IMR-90 (cell line): ENCODE measurements around the gene TSPAN17. TPM values are rescaled to one million over a fixed set of nuclear protein-coding genes. Genes with fewer than 3 reads are reported as not detected.

Experiments
- ATAC-seq: fragments of 200-7000 bp; cut with Tn5 transposase; 2 replicates; pipeline ENCODE4 v1.9.1; 2020; ENCODE audit warnings: low read depth, mild to moderate bottlenecking, moderate library complexity
- BruUV-seq: library from RNA; stranded (reverse); fragments of 400-500 nt; replicated peaks from 2 replicates; lab custom pipeline; 2021; lab: Mats Ljungman, UMichigan
- CTCF ChIA-PET: fragments of 300-600 bp; formaldehyde crosslinking; extraction: SDS; loops from one replicate; lab custom pipeline; 2021; ENCODE audit warnings: antibody characterized with exemption; lab: Yijun Ruan, JAX
- POLR2A ChIA-PET: fragments of 300-600 bp; sonication (Branson Sonifier 250); formaldehyde crosslinking; loops from one replicate; lab custom pipeline; 2022; ENCODE audit warnings: antibody characterized with exemption; ENCODE audit not compliant: unreplicated experiment; lab: Charles Lee
- DNase-seq: peaks from one replicate; pipeline ENCODE4 v3.0.0; 2013
- H2AFZ ChIP-seq: replicated peaks from 2 replicates; pipeline ENCODE3; 2013; ENCODE audit warnings: low read length, mild to moderate bottlenecking; ENCODE audit not compliant: poor library complexity
- H2AK5ac ChIP-seq: 2 replicates; pipeline ENCODE4 v1.6.1; 2013; ENCODE audit warnings: low read depth, low read length, inconsistent platforms
- H2AK9ac ChIP-seq: replicated peaks from 2 replicates; pipeline ENCODE3; 2013; ENCODE audit warnings: mild to moderate bottlenecking, low read depth, low read length, moderate library complexity; ENCODE audit not compliant: poor library complexity
- H2BK120ac ChIP-seq: 2 replicates; pipeline ENCODE4 v1.6.1; 2013; ENCODE audit warnings: low read depth, low read length, inconsistent platforms
- H2BK15ac ChIP-seq: 3 replicates; pipeline ENCODE4 v1.6.1; 2013; ENCODE audit warnings: low read depth, low read length, inconsistent platforms
- H2BK20ac ChIP-seq: 2 replicates; pipeline ENCODE4 v1.6.1; 2013; ENCODE audit warnings: low read depth, mild to moderate bottlenecking, inconsistent platforms, low read length, moderate library complexity
- H2BK5ac ChIP-seq: 2 replicates; pipeline ENCODE4 v1.6.1; 2013; ENCODE audit warnings: mild to moderate bottlenecking, low read depth, low read length, inconsistent platforms; ENCODE audit not compliant: poor library complexity, severe bottlenecking
- H3K14ac ChIP-seq: replicated peaks from 2 replicates; pipeline ENCODE4 v1.6.1; 2013; ENCODE audit warnings: low read depth, low read length, inconsistent platforms
- H3K18ac ChIP-seq: 2 replicates; pipeline ENCODE4 v1.6.1; 2013; ENCODE audit warnings: low read depth, low read length, control low read depth
- H3K23ac ChIP-seq: 2 replicates; pipeline ENCODE4 v1.6.1; 2013; ENCODE audit warnings: low read depth, low read length, inconsistent platforms
- H3K27ac ChIP-seq: 2 replicates; pipeline ENCODE4 v1.5.1; 2013; ENCODE audit warnings: mild to moderate bottlenecking, control low read depth, low read length; ENCODE audit not compliant: insufficient read depth
- H3K27me3 ChIP-seq: 2 replicates; pipeline ENCODE4 v1.6.1; 2013; ENCODE audit warnings: low read length; ENCODE audit not compliant: control insufficient read depth, insufficient read depth
- H3K36me3 ChIP-seq: 2 replicates; pipeline ENCODE4 v1.6.1; 2013; ENCODE audit warnings: low read length, mixed read lengths; ENCODE audit not compliant: control insufficient read depth, insufficient read depth
- H3K4ac ChIP-seq: 2 replicates; pipeline ENCODE4 v1.6.1; 2013; ENCODE audit warnings: low read depth, low read length, inconsistent platforms
- H3K4me1 ChIP-seq: 2 replicates; pipeline ENCODE4 v1.6.1; 2013; ENCODE audit warnings: low read length, mixed read lengths; ENCODE audit not compliant: control insufficient read depth, insufficient read depth
- H3K4me2 ChIP-seq: 2 replicates; pipeline ENCODE4 v1.6.1; 2013; ENCODE audit warnings: low read depth, mild to moderate bottlenecking, control low read depth, low read length, moderate library complexity
- H3K4me3 ChIP-seq: 2 replicates; pipeline ENCODE4 v1.5.1; 2013; ENCODE audit warnings: low read depth, mild to moderate bottlenecking, control low read depth, low read length, moderate library complexity; ENCODE audit not compliant: insufficient read depth
- H3K56ac ChIP-seq: 2 replicates; pipeline ENCODE4 v1.6.1; 2013; ENCODE audit warnings: low read length, inconsistent platforms; ENCODE audit not compliant: insufficient read depth; ENCODE audit errors: extremely low read depth
- H3K79me1 ChIP-seq, 2 experiments: 2 replicates each; pipeline ENCODE4 v1.6.1; 2013; ENCODE audit warnings: low read length in 2 of 2, inconsistent platforms in 1 of 2, low read depth in 1 of 2
- H3K9ac ChIP-seq: 2 replicates; pipeline ENCODE4 v1.6.1; 2013; ENCODE audit warnings: low read depth, low read length, control low read depth
- H3K9me1 ChIP-seq: 2 replicates; pipeline ENCODE4 v1.6.1; 2013; ENCODE audit warnings: low read length, inconsistent platforms; ENCODE audit not compliant: insufficient read depth
- H3K9me3 ChIP-seq: 2 replicates; pipeline ENCODE4 v1.6.1; 2013; ENCODE audit warnings: low read length; ENCODE audit not compliant: control insufficient read depth, insufficient read depth
- H4K20me1 ChIP-seq: 2 replicates; pipeline ENCODE4 v1.6.1; 2013; ENCODE audit warnings: low read length, inconsistent platforms; ENCODE audit not compliant: insufficient read depth
- H4K5ac ChIP-seq: 2 replicates; pipeline ENCODE4 v1.6.1; 2013; ENCODE audit warnings: mild to moderate bottlenecking, low read depth, low read length, control low read depth
- H4K8ac ChIP-seq, 2 experiments: 2 replicates each; pipeline ENCODE4 v1.6.1; 2013; ENCODE audit warnings: low read depth in 2 of 2, low read length in 2 of 2, control low read depth in 1 of 2, inconsistent platforms in 1 of 2
- H4K91ac ChIP-seq: 2 replicates; pipeline ENCODE4 v1.6.1; 2013; ENCODE audit warnings: low read depth, low read length, inconsistent platforms; ENCODE audit not compliant: insufficient read depth
- BHLHE40 ChIP-seq: fragments of 150-350 bp; IDR thresholded peaks from 2 replicates; pipeline ENCODE4 v1.6.1; 2016; ENCODE audit warnings: mild to moderate bottlenecking, low read depth, low read length
- CEBPB ChIP-seq: IDR thresholded peaks from 2 replicates; pipeline ENCODE4 v1.6.1; 2012; ENCODE audit warnings: low read depth, low read length, improper control_type of control experiment
- CHD1 ChIP-seq: IDR thresholded peaks from 2 replicates; pipeline ENCODE4 v1.6.1; 2012; ENCODE audit warnings: low read depth, low read length, improper control_type of control experiment
- MAZ ChIP-seq: IDR thresholded peaks from 2 replicates; pipeline ENCODE4 v1.6.1; 2012; ENCODE audit warnings: low read depth, mild to moderate bottlenecking, low read length, improper control_type of control experiment, moderate library complexity, borderline replicate concordance
- MXI1 ChIP-seq: IDR thresholded peaks from 2 replicates; pipeline ENCODE4 v1.6.1; 2012; ENCODE audit warnings: low read depth, mild to moderate bottlenecking, low read length, moderate library complexity, borderline replicate concordance
- NFE2L2 ChIP-seq: fragments of 150-350 bp; IDR thresholded peaks from 2 replicates; pipeline ENCODE4 v1.6.1; 2016; ENCODE audit warnings: low read depth, mild to moderate bottlenecking, low read length
- POLR2A ChIP-seq: IDR thresholded peaks from 2 replicates; pipeline ENCODE4 v1.6.1; 2012; ENCODE audit warnings: mild to moderate bottlenecking, low read depth, low read length
- RAD21 ChIP-seq: IDR thresholded peaks from 2 replicates; pipeline ENCODE4 v1.6.1; 2012; ENCODE audit warnings: low read length, improper control_type of control experiment
- RCOR1 ChIP-seq: IDR thresholded peaks from 2 replicates; pipeline ENCODE4 v1.6.1; 2012; ENCODE audit warnings: mild to moderate bottlenecking, low read length, improper control_type of control experiment; ENCODE audit not compliant: insufficient replicate concordance
- RFX5 ChIP-seq: IDR thresholded peaks from 2 replicates; pipeline ENCODE4 v1.8.0; 2012; ENCODE audit warnings: low read depth, mild to moderate bottlenecking, low read length, moderate library complexity
- SMC3 ChIP-seq: fragments of 150-350 bp; IDR thresholded peaks from 2 replicates; pipeline ENCODE4 v1.6.1; 2016; ENCODE audit warnings: low read depth, mild to moderate bottlenecking, antibody characterized with exemption, low read length, moderate library complexity
- WGBS, 2 experiments: methylation state at CpG; one replicate each; pipeline versions ENCODE4 v1.1.5 to v1.1.7; 2013; ENCODE audit warnings: missing lambda C conversion rate in 2 of 2; ENCODE audit not compliant: insufficient read length in 1 of 2; ENCODE audit errors: extremely low coverage in 2 of 2; 5-methylcytosine and 5-hydroxymethylcytosine counted together
- dilution Hi-C: fragments of 300-500 bp; cut with HindIII; formaldehyde crosslinking; loops from one replicate; pipeline ENCODE4 v1.14.3; 2018; ENCODE audit warnings: low sequenced_read_pairs; ENCODE audit not compliant: unreplicated experiment
- in situ Hi-C: fragments of 300-500 bp; cut with MboI; formaldehyde crosslinking; loops from 3 replicates; pipeline ENCODE4 v1.14.3; 2019; ENCODE audit warnings: low sequenced_read_pairs, inconsistent platforms, mixed read lengths
- intact Hi-C: fragments of 100-400 bp; cut with micrococcal nuclease; formaldehyde crosslinking; loops from 2 replicates; pipeline ENCODE4 v1.10.0; 2022
- polyA plus RNA-seq, 3 experiments: library from polyadenylated mRNA; depleted of rRNA; stranded (reverse); fragments of >200 nt; gene quantifications; 2 replicates each; pipeline ENCODE4 v1.2.3, GENCODE V29; 2012; ENCODE audit warnings: low replicate concordance in 1 of 3
- total RNA-seq: library from RNA; depleted of rRNA; stranded (reverse); fragments of >200 nt; gene quantifications from 2 replicates; pipeline ENCODE4 v1.2.3, GENCODE V29; 2012
- TF ChIP-seq, protein P1 (sequence below): fragments of 150-350 bp; IDR thresholded peaks from 2 replicates; pipeline ENCODE4 v1.6.1; 2017; ENCODE audit warnings: mild to moderate bottlenecking, antibody characterized with exemption, low read length, low read depth
- TF ChIP-seq, protein P2 (sequence below): fragments of 150-350 bp; IDR thresholded peaks from 2 replicates; pipeline ENCODE4 v1.6.1; 2016; ENCODE audit warnings: low read depth, mild to moderate bottlenecking, low read length, moderate library complexity, borderline replicate concordance
- TF ChIP-seq, protein P3 (sequence below): conservative IDR thresholded peaks from 2 replicates; pipeline ENCODE4 v1.5.1; 2012; ENCODE audit warnings: mild to moderate bottlenecking, low read depth, low read length, improper control_type of control experiment

Gene TSPAN17
- total and polyA plus RNA-seq, 2 of the 4 experiments (the other 2 are of a cell fraction): 34.2 to 41.6 TPM

DNA sequence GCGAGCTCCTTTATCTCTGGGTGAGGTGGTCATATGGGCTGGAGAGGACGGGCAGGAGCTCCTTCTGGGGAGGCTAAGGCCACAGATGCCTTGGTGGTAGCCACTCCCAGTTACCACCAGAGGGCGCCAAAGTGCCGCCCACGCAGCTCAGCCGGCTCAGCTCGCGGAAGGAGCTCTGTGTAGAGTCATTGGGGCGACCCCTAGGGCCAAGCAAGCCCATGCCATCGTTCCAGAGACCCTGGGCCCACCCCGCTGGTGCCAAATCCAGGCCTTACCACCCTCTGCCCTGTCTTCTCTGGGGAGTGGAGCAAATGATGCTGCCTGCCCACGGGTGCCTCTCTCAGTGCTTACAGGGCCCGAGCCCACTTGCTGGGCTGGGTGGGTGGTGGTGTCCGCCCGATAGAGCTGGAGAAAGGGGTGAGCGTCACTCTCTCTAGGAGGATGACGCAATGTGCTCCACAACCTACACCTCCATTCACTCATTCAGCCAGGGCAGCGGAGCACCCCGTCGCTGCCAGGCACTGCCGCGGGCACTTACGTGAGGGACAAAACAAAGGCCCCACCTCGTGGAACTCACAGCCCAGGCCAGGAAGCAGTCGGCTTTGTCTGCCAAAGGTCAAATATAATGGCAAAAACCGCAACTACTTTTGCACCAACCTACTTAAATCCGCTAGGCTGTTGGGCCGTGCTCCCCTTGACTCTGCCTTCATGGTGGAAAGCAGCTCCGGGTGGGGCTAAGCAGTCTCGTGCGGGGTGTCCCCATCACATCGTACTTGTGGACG lies 13.8 kb downstream of the TSPAN17 start:
- H3K4me1 ChIP-seq: no peaks in the 10 kb centered on the region
- H2BK15ac ChIP-seq: no peak overlapping the region
- no peak overlapping the region for H2BK5ac ChIP-seq
- BruUV-seq: no TSS peak
- H3K9me1 ChIP-seq: peaks cover 3% of the 10 kb centered on the region; the same call in 1 of the 2 replicates
- no peak overlapping the region for H4K91ac ChIP-seq
- no peak overlapping the region for H3K4ac ChIP-seq
- dilution Hi-C loops: no loop called here
- WGBS, 2 experiments: 52% methylated on average over 16 of the region's 33 CpGs; no CpG with 5 or more reads in 1 of the 2 experiments
- H2AK5ac ChIP-seq: no peak overlapping the region
- H3K27me3 ChIP-seq: peaks cover 20% of the 10 kb centered on the region
- no peak overlapping the region for H3K14ac ChIP-seq
- no peak overlapping the region for H3K9ac ChIP-seq
- no peak overlapping the region for H3K18ac ChIP-seq
- in situ Hi-C loops: no loop called here
- DNase-seq (peak; percentile 62), ATAC-seq (peak; percentile 89)
- peak overlapping the region; percentile 18 for H2AFZ ChIP-seq
- peak overlapping the region; percentile 75 for H2AK9ac ChIP-seq
- no peak overlapping the region for H3K56ac ChIP-seq
- intact Hi-C loops: loop anchor here (2.0 to 10.0 kb wide), 2 partner anchors 154 to 298 kb away; partner anchors contain the start of gene UNC5A
- no peaks in the 10 kb centered on the region; the same call in 1 of the 2 replicates for H3K36me3 ChIP-seq
- TF ChIP-seq MXI1 (no peak), BHLHE40 (no peak), POLR2A (no peak), RAD21 (peak; percentile 89), NFE2L2 (no peak), CEBPB (peak; percentile 64; the same call in 1 of the 2 replicates), RCOR1 (no peak), MAZ (no peak; the same call in 1 of the 2 replicates), RFX5 (no peak), SMC3 (peak; percentile 78), CHD1 (no peak)
- TF ChIP-seq, protein P1, sequence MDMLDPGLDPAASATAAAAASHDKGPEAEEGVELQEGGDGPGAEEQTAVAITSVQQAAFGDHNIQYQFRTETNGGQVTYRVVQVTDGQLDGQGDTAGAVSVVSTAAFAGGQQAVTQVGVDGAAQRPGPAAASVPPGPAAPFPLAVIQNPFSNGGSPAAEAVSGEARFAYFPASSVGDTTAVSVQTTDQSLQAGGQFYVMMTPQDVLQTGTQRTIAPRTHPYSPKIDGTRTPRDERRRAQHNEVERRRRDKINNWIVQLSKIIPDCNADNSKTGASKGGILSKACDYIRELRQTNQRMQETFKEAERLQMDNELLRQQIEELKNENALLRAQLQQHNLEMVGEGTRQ: no peak
- TF ChIP-seq, protein P2, sequence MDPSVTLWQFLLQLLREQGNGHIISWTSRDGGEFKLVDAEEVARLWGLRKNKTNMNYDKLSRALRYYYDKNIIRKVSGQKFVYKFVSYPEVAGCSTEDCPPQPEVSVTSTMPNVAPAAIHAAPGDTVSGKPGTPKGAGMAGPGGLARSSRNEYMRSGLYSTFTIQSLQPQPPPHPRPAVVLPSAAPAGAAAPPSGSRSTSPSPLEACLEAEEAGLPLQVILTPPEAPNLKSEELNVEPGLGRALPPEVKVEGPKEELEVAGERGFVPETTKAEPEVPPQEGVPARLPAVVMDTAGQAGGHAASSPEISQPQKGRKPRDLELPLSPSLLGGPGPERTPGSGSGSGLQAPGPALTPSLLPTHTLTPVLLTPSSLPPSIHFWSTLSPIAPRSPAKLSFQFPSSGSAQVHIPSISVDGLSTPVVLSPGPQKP: no peak
- TF ChIP-seq, protein P3, sequence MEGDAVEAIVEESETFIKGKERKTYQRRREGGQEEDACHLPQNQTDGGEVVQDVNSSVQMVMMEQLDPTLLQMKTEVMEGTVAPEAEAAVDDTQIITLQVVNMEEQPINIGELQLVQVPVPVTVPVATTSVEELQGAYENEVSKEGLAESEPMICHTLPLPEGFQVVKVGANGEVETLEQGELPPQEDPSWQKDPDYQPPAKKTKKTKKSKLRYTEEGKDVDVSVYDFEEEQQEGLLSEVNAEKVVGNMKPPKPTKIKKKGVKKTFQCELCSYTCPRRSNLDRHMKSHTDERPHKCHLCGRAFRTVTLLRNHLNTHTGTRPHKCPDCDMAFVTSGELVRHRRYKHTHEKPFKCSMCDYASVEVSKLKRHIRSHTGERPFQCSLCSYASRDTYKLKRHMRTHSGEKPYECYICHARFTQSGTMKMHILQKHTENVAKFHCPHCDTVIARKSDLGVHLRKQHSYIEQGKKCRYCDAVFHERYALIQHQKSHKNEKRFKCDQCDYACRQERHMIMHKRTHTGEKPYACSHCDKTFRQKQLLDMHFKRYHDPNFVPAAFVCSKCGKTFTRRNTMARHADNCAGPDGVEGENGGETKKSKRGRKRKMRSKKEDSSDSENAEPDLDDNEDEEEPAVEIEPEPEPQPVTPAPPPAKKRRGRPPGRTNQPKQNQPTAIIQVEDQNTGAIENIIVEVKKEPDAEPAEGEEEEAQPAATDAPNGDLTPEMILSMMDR: peak; percentile 95
- H4K20me1 ChIP-seq: peaks cover 7% of the 10 kb centered on the region
- H3K79me1 ChIP-seq: no peaks in the 10 kb centered on the region
- H4K5ac ChIP-seq: no peak overlapping the region
- ChIA-PET POLR2A (no interaction called here), CTCF (interaction anchor here (0.5 to 1.4 kb wide), 23 partner anchors 9 to 932 kb away, joined by 3 to 13 read pairs (median 3); partner anchors contain the start of genes EIF4E1B, SNCB and TSPAN17)
- H3K9me3 ChIP-seq: no peaks in the 10 kb centered on the region
- no peak overlapping the region for H3K27ac ChIP-seq
- no peak overlapping the region for H2BK20ac ChIP-seq
- no peak overlapping the region for H4K8ac ChIP-seq
- H3K4me2 ChIP-seq: peak overlapping the region; percentile 44; the same call in 1 of the 2 replicates
- no peak overlapping the region for H3K23ac ChIP-seq
- H3K4me3 ChIP-seq: no peak overlapping the region
- H2BK120ac ChIP-seq: no peak overlapping the region
